NCI-H1436 treated with DMSO at 0.1 percent for 48 hours (cell line): ENCODE data around the gene RBPJ.

Source experiments
- DNase-seq: peaks from one replicate; lab custom pipeline; 2025; lab: John Stamatoyannopoulos, UW

The RBPJ gene

GRCh38 chr4:26320538-26321372 is at the start of gene RBPJ:
RBPJ (plus strand) TSS chr4:26321014; CDS start chr4:26321029, 15 bp downstream.
- DNase-seq, result peak; percentile 80

DNA sequence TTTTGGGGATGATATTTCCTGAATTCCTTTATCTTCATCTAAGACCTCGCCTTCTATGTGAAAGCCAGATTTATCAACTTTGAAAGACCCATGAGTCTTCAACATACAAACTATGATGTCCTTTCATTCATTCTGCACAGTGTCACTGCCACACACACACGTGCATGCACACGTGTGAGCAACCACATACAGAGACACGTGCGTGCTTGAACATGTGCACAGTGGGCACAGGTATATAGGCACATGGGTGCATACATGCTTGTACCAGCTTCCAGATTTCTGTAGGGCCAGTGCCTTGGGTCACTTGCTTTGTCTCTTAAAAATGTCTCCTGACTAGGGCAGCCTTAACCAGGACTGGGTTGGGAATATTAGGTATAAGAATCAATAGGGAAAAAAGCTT is 49.1 kb upstream of the RBPJ start:
- no peak for DNase-seq

GRCh38 chr4:26272654-26273615 is 47.9 kb upstream of the RBPJ start:
- DNase-seq, result no peak

GRCh38 chr4:26273616-26273980 is 47.2 kb upstream of the RBPJ start:
- no peak for DNase-seq

DNA sequence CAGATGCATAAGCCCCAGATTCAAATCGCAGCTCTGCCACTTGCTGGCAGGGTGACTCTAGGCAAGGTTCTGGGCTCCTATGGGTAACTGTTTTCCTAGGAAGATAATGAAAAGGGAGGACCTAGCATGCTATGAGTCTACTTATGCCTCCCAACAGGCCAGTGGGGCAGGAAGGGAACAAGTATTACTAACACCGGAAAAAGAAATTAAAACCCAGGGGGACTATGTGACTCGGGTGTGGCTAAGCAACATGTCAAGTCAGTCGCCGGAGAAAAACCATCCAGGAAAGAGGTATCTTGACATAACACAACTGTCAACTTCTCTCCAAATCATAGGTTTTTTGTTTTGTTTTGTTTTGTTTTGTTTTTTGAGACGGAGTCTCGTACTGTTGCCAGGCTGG is 45.5 kb upstream of the RBPJ start:
- DNase-seq, result no peak

- DNase-seq, result no peak
These were observed 41.4 kb upstream of the RBPJ start for GRCh38 chr4:26279446-26279845.

GRCh38 chr4:26281881-26282280 is 38.9 kb upstream of the RBPJ start:
- no peak for DNase-seq

DNA sequence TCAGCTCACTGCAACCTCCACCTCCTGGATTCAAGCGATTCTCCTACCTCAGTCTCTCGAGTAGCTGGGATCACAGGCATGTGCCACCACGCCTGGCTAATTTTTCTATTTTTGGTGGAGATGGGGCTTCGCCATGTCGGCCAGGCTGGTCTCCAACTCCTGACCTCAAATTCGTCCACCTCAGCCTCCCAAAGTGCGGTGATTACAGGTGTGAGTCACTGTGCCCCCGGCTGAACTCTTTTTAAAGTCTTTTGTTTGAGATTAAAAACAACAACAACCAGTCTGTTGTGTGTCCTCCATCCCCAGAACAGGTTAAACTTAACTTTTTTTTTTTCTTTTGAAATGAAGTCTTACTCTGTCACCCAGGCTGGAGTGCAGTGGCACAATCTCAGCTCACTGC is 36.3 kb upstream of the RBPJ start:
- DNase-seq, result no peak

DNA sequence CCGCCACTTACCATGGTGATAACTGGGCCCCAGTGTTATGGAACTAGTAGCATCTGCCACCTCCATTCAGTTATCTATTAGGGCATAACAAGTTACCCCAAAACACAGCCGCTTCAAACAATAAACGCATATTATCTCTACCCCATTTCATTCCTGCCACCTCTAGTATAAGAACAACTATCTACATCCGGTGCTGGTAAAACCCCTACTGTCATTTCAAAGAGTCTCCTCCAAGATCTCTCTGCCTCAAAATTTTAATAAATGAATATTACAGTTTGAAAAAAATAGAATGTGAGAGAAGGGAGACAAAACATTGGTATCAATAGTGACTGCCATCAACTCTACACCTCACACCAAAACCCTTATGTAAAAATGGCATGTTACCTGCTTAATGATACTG is 35.5 kb upstream of the RBPJ start:
- DNase-seq, result no peak

DNA sequence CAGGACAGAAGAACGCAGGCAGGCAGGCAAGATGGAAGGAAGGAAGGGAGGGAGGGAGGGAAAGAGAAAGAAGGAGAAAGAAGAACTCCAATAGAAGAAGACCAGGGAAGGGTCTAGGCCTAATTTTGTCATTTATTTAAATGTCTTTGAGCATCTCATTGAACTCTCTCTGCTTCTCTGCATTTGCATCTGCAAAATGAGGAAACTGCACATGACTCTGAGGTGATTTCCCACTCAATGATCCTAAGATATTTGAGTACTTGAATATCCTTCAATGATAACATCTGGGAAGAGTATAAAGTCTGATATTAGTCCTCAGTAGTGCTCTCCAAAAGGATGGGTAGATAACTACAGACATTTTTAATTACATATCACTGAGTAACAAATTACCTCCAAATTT is 33.1 kb upstream of the RBPJ start:
- no peak for DNase-seq

- no peak for DNase-seq
These were observed 32.4 kb upstream of the RBPJ start for GRCh38 chr4:26288355-26288909.

DNA sequence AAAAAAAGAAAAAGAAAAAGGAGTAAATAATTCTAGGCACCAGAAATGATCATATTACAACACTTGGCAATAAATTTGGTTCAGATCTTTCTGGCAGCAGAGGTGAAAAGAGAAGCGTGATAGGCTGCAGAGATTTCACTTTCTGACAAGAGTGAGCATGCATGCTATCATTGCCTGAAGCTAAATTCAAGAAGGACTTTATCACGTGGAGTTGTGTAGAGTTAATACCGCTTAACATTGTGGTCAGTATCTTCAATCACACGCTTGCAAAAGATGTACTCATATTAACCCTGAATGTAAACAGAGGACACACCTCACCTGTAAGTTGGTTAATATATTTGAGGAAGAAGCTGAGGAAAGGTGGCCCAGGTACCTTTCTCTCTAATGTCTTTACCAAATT is 31.4 kb upstream of the RBPJ start:
- no peak for DNase-seq

DNA sequence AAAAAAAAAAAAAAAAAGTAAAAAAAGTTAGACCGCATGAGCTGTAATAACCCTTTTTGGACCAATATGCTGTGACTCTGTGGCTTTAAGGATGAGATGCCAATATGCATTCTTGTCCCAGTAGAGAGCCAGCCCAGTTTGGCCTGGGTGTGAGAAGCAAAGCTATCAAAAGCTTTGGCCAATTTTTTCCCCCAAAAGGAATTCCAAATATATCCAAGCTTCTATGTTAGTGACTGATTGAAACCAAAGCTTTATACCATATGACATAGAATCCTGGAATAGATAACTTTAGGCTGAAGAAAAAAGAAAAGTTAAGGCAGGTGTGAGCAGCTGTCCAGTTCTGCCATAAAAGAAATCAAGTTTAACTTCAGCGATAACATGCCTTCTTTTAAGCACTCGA is 30.5 kb upstream of the RBPJ start:
- no peak for DNase-seq

GRCh38 chr4:26294904-26295303 is 25.9 kb upstream of the RBPJ start:
- DNase-seq, result no peak

DNA sequence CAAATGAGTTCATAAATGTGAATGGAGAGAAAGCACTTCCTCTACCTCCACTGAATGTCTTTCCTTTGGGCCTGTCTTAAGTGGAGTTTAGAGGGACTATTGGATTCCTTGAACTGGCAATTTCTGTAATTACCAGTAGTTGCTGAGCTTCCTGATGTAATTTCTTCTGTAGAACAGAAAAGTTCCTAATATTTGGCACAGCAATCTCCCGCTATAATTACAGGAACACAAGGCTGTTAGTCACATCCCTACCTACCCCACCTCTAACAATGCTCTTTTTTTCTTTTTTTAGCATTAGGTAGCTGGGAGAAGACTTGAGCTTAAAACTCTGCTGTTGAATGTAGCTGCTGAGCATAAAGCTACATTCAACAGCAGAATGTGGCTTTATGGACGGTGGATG is 24.8 kb upstream of the RBPJ start:
- DNase-seq, result no peak

DNA sequence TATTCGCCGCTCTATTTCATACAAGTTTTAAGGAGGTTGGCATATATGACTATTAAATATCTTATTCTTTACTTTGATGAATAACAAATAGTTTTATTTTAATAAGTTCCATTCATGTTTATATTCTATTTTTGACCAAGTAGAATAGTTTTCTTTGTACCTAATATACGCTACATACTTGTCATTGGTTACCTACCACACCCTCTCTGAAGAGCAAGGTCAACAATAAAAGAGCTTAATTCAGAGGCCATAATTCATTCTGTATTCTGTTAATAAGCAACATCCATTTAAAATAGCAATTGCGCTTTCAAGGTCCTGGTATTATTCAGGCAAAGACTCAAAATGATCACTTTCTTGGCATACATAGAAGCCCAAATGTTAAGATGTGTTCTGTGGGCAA is 24.3 kb upstream of the RBPJ start:
- no peak for DNase-seq

DNA sequence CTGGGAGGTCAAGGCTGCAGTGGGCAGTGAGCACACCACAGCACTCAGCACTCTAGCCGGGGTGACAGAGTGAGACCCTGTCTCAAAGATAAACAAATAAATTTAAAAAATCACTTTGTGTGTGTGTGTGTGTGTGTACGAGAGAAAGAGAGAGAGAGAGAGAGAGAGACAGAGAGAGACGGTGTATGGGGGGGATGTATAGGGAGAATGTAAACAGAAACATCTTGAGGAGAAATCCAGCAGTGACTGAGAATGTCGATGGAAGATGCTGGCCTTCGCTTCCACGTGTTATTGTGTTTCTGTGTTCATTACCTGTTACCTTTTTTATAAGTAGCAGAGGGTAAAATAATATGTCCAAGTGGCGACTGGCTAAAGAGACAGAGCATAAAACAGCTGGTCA is 23.6 kb upstream of the RBPJ start:
- DNase-seq, result no peak

- DNase-seq, result no peak
These were observed 22.4 kb upstream of the RBPJ start for GRCh38 chr4:26298198-26298947.

GRCh38 chr4:26299254-26299882 is 21.4 kb upstream of the RBPJ start:
- DNase-seq, result no peak

GRCh38 chr4:26300314-26301307 is 20.2 kb upstream of the RBPJ start:
- DNase-seq, result no peak
